K562 (cell line): Measurements from ENCODE around the gene ERCC6L. TPM values are rescaled to one million over a fixed set of nuclear protein-coding genes. Genes with fewer than 3 reads are reported as not detected.

Experiments
- ATAC-seq: fragments of 200-7000 bp; cut with Tn5 transposase; 3 replicates; pipeline ENCODE4 v1.9.1; 2020; ENCODE audit warnings: moderate library complexity
- BruUV-seq: library from RNA; stranded (reverse); fragments of 400-500 nt; replicated peaks from 2 replicates; lab custom pipeline; 2021; lab: Mats Ljungman, UMichigan
- CTCF ChIA-PET: fragments of 300-600 bp; formaldehyde crosslinking; extraction: SDS; loops from one replicate; lab custom pipeline; 2021; ENCODE audit warnings: low intra/inter-chr PET ratio; lab: Yijun Ruan, JAX
- POLR2A ChIA-PET: fragments of 300-600, 350-650 bp; sonication (Branson Sonifier 250); formaldehyde crosslinking; extraction: SDS; loops from one replicate; lab custom pipeline; 2021; ENCODE audit warnings: antibody characterized with exemption, inconsistent platforms; lab: Yijun Ruan, JAX
- DNase-seq, 4 experiments: peaks; one replicate each; pipeline versions ENCODE4 v3.0.0 to v3.0.0-alpha.2; 2011 to 2018; ENCODE audit warnings: low spot score in 3 of 4, mixed read lengths in 3 of 4; ENCODE audit errors: extremely low read depth in 1 of 4
- FAIRE-seq: peaks from 2 replicates; lab custom pipeline; 2011; peaks lifted over from hg19 to GRCh38; lab: Jason Lieb, UNC
- H2AFZ ChIP-seq: 2 replicates; pipeline ENCODE4 v1.6.0; 2011; ENCODE audit warnings: low read depth, low read length, control low read depth, inconsistent platforms
- H3K27ac ChIP-seq: fragments of 200-600 bp; 3 replicates; pipeline ENCODE4 v1.8.0; 2011; ENCODE audit warnings: low read depth, mild to moderate bottlenecking, control low read depth, inconsistent platforms, low read length, moderate library complexity, mixed read lengths; ENCODE audit errors: extremely low read depth
- H3K27me3 ChIP-seq, 2 experiments: fragments of 300-600 bp in 1 of 2; 2 replicates in 1 of 2; 3 replicates in 1 of 2; pipeline versions ENCODE4 v1.6.0 to v1.8.0; 2011; ENCODE audit warnings: inconsistent platforms in 2 of 2, low read length in 2 of 2, mild to moderate bottlenecking in 1 of 2, mixed read lengths in 1 of 2, moderate library complexity in 1 of 2; ENCODE audit not compliant: control insufficient read depth in 2 of 2, insufficient read depth in 2 of 2
- H3K36me3 ChIP-seq: fragments of 300-600 bp; 3 replicates; pipeline ENCODE4 v1.8.0; 2011; ENCODE audit warnings: mild to moderate bottlenecking, low read length, inconsistent platforms; ENCODE audit not compliant: control insufficient read depth, insufficient read depth
- H3K4me1 ChIP-seq, 2 experiments: fragments of 200-600 bp in 1 of 2; replicated peaks in 1 of 2; 2 replicates in 1 of 2; 3 replicates in 1 of 2; pipeline versions ENCODE4 v1.5.1 to v1.8.0; 2011; ENCODE audit warnings: inconsistent platforms in 2 of 2, low read length in 2 of 2, mild to moderate bottlenecking in 1 of 2, mixed read lengths in 1 of 2, moderate library complexity in 1 of 2; ENCODE audit not compliant: control insufficient read depth in 2 of 2, insufficient read depth in 2 of 2
- H3K4me2 ChIP-seq: 2 replicates; pipeline ENCODE4 v1.6.1; 2011; ENCODE audit warnings: low read length, control low read depth, inconsistent platforms, mixed read lengths; ENCODE audit not compliant: insufficient read depth
- H3K4me3 ChIP-seq: fragments of 200-600 bp; sonication (generic), shearing (Covaris generic); 2 replicates; pipeline ENCODE4 v1.5.1; 2016; ENCODE audit warnings: control low read depth, inconsistent platforms
- H3K79me2 ChIP-seq: fragments of 200-600 bp; 3 replicates; pipeline ENCODE4 v1.8.0; 2011; ENCODE audit warnings: low read length, inconsistent platforms; ENCODE audit not compliant: control insufficient read depth, insufficient read depth
- H3K9ac ChIP-seq, 2 experiments: 2 replicates each; pipeline versions ENCODE4 v1.6.0 to v1.6.1; 2011; ENCODE audit warnings: low read depth in 2 of 2, low read length in 2 of 2, control low read depth in 1 of 2, inconsistent platforms in 1 of 2, mild to moderate bottlenecking in 1 of 2, mixed read lengths in 1 of 2; ENCODE audit not compliant: insufficient read depth in 1 of 2
- H3K9me1 ChIP-seq: one replicate; pipeline ENCODE4 v1.6.0; 2011; ENCODE audit warnings: inconsistent platforms, mild to moderate bottlenecking, low read length, moderate library complexity; ENCODE audit not compliant: control insufficient read depth, insufficient read depth
- H3K9me3 ChIP-seq: replicated peaks from 2 replicates; pipeline ENCODE4 v1.5.1; 2011; ENCODE audit warnings: low read depth, low read length, inconsistent platforms; ENCODE audit not compliant: control insufficient read depth, insufficient read depth
- H4K20me1 ChIP-seq: replicated peaks from 2 replicates; pipeline ENCODE4 v1.6.1; 2011; ENCODE audit warnings: low read length, inconsistent platforms, mixed read lengths; ENCODE audit not compliant: control insufficient read depth, insufficient read depth
- ARNT ChIP-seq, 2 experiments: fragments of 450-650 bp; IDR thresholded peaks; 2 replicates each; pipeline ENCODE4 v1.6.1; 2016; ENCODE audit warnings: mild to moderate bottlenecking in 1 of 2
- CXXC5 ChIP-seq: fragments of 250-450 bp; sonication (Bioruptor Pico); IDR thresholded peaks from 2 replicates; pipeline ENCODE4 v1.8.0; 2022; ENCODE audit warnings: inconsistent platforms, mild to moderate bottlenecking, moderate library complexity
- ETV5 ChIP-seq: sonication (generic); formaldehyde crosslinking; IDR thresholded peaks from 2 replicates; pipeline ENCODE4 v1.4.0; 2020; ENCODE audit warnings: low read depth, mild to moderate bottlenecking, missing genetic modification reagents
- FOS ChIP-seq: IDR thresholded peaks from 3 replicates; pipeline ENCODE4 v1.6.1; 2011; ENCODE audit not compliant: insufficient read length; ENCODE audit errors: extremely low read depth
- JUND ChIP-seq, 2 experiments: IDR thresholded peaks; 2 replicates in 1 of 2; 3 replicates in 1 of 2; pipeline ENCODE4 v1.6.1; 2011; ENCODE audit warnings: borderline replicate concordance in 2 of 2, low read depth in 2 of 2, low read length in 2 of 2, improper control_type of control experiment in 1 of 2, missing biosample characterization in 1 of 2, missing genetic modification characterization in 1 of 2, missing genetic modification reagents in 1 of 2
- TCF3 ChIP-seq: sonication (generic); formaldehyde crosslinking; IDR thresholded peaks from 2 replicates; pipeline ENCODE4 v1.4.0; 2020; ENCODE audit warnings: mild to moderate bottlenecking, missing genetic modification reagents
- ZFX ChIP-seq: sonication (generic); formaldehyde crosslinking; IDR thresholded peaks from 2 replicates; pipeline ENCODE4 v1.8.0; 2022; ENCODE audit warnings: mild to moderate bottlenecking, missing genetic modification reagents, moderate library complexity
- ZNF3 ChIP-seq: fragments of 250-450 bp; sonication (Bioruptor Pico); IDR thresholded peaks from 2 replicates; pipeline ENCODE4 v1.5.0; 2021; ENCODE audit warnings: mild to moderate bottlenecking, moderate library complexity
- ZNF41 ChIP-seq: fragments of 250-450 bp; sonication (Bioruptor Pico); conservative IDR thresholded peaks from 2 replicates; pipeline ENCODE4 v1.4.0; 2020; ENCODE audit warnings: mild to moderate bottlenecking
- ZNF551 ChIP-seq: fragments of 250-450 bp; sonication (Bioruptor Pico); IDR thresholded peaks from 2 replicates; pipeline ENCODE4 v1.5.0; 2021; ENCODE audit warnings: mild to moderate bottlenecking, moderate library complexity
- ZNF75A ChIP-seq: fragments of 450-650 bp; formaldehyde crosslinking; IDR thresholded peaks from 2 replicates; pipeline ENCODE4 v1.4.0; 2020; ENCODE audit warnings: mild to moderate bottlenecking
- ZNF785 ChIP-seq: fragments of 250-450 bp; sonication (Bioruptor Pico); IDR thresholded peaks from 2 replicates; pipeline ENCODE4 v1.4.0; 2020; ENCODE audit warnings: mild to moderate bottlenecking
- WGBS: fragments of 100-300 bp; shearing (Covaris generic); methylation state at CpG from one replicate; pipeline ENCODE4 v1.1.6; 2016; ENCODE audit warnings: low coverage, mixed read lengths; ENCODE audit not compliant: insufficient coverage; ENCODE audit errors: missing lambda C conversion rate; 5-methylcytosine and 5-hydroxymethylcytosine counted together
- in situ Hi-C: fragments of 300-500 bp; cut with MboI; formaldehyde crosslinking; loops from 4 replicates; pipeline ENCODE4 v1.15.0; 2018; ENCODE audit warnings: inconsistent platforms, mixed read lengths
- intact Hi-C: fragments of 100-400 bp; cut with micrococcal nuclease; formaldehyde crosslinking; loops from 2 replicates; pipeline ENCODE4 v1.14.2; 2022
- polyA plus RNA-seq, 8 experiments: library from polyadenylated mRNA; depleted of rRNA in 4 of 8; stranded (reverse) in 5 of 8; unstranded in 3 of 8; fragments of >200 nt; fragmentation: Nextera tagmentation in 2 of 8; fragmentation: Illumina TruSeq in 1 of 8; extraction: Ambion mirVana in 2 of 8; extraction: Trizol in 1 of 8; gene quantifications; 2 replicates each; pipeline versions ENCODE4 v1.2.1 to v1.2.3, GENCODE V29; 2011 to 2014; ENCODE audit warnings: inconsistent platforms in 1 of 8, missing spikeins in 1 of 8
- total RNA-seq, 7 experiments: library from RNA; depleted of rRNA in 6 of 7; stranded (reverse); fragments of >200 nt in 6 of 7; fragmentation: Illumina TruSeq in 2 of 7; extraction: Trizol in 2 of 7; gene quantifications; 2 replicates each; pipeline versions ENCODE4 v1.2.1 to v1.2.3, GENCODE V29; 2011 to 2021; ENCODE audit warnings: low replicate concordance in 1 of 7
- TF ChIP-seq, protein P1 (sequence below): fragments of 250-450 bp; sonication (Bioruptor Pico); IDR thresholded peaks from 2 replicates; pipeline ENCODE4 v1.8.0; 2022; ENCODE audit warnings: inconsistent platforms, mild to moderate bottlenecking, moderate library complexity, borderline replicate concordance
- TF ChIP-seq, protein P2 (sequence below): sonication (generic); formaldehyde crosslinking; IDR thresholded peaks from 2 replicates; pipeline ENCODE4 v1.8.1; 2023; ENCODE audit warnings: mild to moderate bottlenecking, missing genetic modification reagents
- TF ChIP-seq, protein P3 (sequence below): fragments of 450-650 bp; IDR thresholded peaks from 2 replicates; pipeline ENCODE4 v1.6.1; 2016; ENCODE audit warnings: borderline replicate concordance

Gene ERCC6L
- total and polyA plus RNA-seq, 9 of the 15 experiments (the other 6 are each of a cell fraction or from before 2014, with no cell fraction given): 6.4 to 17.4 (median 11.9) TPM

DNA sequence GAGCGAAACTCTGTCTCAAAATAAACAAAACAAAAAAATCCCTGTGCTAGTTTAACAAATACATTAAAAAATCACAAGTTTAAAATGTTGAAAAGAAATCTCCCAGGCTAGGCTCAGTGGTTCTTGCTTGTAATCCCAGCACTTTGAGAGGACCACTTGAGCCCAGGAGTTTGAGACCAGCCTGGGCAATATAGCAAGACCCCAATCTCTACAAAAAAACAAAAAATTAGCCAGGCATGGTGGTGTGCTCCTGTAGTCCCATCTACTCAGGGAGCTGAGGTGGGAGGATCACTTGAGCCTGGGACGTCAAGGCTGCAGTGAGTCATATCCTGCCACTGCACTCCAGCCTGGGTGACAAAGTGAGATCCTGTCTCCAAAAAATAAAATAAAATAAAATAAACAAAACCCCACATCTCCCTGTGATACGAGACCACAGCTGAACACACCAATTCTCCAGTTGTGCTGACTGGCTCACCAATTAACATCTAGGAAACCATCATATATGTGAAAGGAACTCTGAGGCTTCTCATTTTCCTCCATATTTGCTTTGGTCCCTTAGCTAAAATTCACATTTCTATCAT lies 30.9 kb upstream of the ERCC6L start:
- DNase-seq (peak in 1 of 4 experiments; percentile 34), ATAC-seq (peak; percentile 45), FAIRE-seq (peak; percentile 40)
- CTCF ChIA-PET: no interaction called here
- no TSS peak for BruUV-seq
- Histone ChIP-seq H3K9me1 (no peaks in the 10 kb centered on the region), H3K4me2 (no peak overlapping the region), H3K36me3 (peaks cover 74% of the 10 kb centered on the region), H3K9ac (no peak overlapping the region), H3K4me3 (no peak overlapping the region), H2AFZ (no peak overlapping the region), H3K27ac (peak overlapping the region; percentile 39), H3K4me1 (peaks cover 0 to 7% of the 10 kb centered on the region in 2 experiments; a peak in 2 of 5 replicates), H3K79me2 (peaks cover 21% of the 10 kb centered on the region), H4K20me1 (peaks cover 6% of the 10 kb centered on the region; the same call in 1 of the 2 replicates), H3K9me3 (no peaks in the 10 kb centered on the region), H3K27me3 (no peaks in the 10 kb centered on the region)
- in situ Hi-C loops (no loop called here), intact Hi-C loops (no loop called here)
- POLR2A ChIA-PET: interaction anchor here (0.9 to 3.4 kb wide), 4 partner anchors 7 to 258 kb away, joined by 4 to 34 read pairs (median 6); partner anchors contain the start of gene RPS4X
- WGBS: 58% methylated on average over 3 of the region's 3 CpGs
- TF ChIP-seq, protein P1, sequence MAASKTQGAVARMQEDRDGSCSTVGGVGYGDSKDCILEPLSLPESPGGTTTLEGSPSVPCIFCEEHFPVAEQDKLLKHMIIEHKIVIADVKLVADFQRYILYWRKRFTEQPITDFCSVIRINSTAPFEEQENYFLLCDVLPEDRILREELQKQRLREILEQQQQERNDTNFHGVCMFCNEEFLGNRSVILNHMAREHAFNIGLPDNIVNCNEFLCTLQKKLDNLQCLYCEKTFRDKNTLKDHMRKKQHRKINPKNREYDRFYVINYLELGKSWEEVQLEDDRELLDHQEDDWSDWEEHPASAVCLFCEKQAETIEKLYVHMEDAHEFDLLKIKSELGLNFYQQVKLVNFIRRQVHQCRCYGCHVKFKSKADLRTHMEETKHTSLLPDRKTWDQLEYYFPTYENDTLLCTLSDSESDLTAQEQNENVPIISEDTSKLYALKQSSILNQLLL: no peak
- TF ChIP-seq, protein P2, sequence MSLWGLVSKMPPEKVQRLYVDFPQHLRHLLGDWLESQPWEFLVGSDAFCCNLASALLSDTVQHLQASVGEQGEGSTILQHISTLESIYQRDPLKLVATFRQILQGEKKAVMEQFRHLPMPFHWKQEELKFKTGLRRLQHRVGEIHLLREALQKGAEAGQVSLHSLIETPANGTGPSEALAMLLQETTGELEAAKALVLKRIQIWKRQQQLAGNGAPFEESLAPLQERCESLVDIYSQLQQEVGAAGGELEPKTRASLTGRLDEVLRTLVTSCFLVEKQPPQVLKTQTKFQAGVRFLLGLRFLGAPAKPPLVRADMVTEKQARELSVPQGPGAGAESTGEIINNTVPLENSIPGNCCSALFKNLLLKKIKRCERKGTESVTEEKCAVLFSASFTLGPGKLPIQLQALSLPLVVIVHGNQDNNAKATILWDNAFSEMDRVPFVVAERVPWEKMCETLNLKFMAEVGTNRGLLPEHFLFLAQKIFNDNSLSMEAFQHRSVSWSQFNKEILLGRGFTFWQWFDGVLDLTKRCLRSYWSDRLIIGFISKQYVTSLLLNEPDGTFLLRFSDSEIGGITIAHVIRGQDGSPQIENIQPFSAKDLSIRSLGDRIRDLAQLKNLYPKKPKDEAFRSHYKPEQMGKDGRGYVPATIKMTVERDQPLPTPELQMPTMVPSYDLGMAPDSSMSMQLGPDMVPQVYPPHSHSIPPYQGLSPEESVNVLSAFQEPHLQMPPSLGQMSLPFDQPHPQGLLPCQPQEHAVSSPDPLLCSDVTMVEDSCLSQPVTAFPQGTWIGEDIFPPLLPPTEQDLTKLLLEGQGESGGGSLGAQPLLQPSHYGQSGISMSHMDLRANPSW (CRISPR knock-in tag): no peak
- TF ChIP-seq ZNF551 (CRISPR knock-in tag) (no peak), FOS (no peak), ZNF75A (CRISPR knock-in tag) (no peak), ARNT (IDR thresholded peaks at IDR 0.05) (no peak), ZFX (no peak), TCF3 (no peak), ETV5 (CRISPR knock-in tag) (0 out of 2 replicates have a peak, but pooled peaks have one; percentile 34), ZNF41 (no peak), ZNF785 (CRISPR knock-in tag) (no peak), ZNF3 (CRISPR knock-in tag) (no peak), CXXC5 (CRISPR knock-in tag) (no peak), JUND (IDR thresholded peaks at IDR 0.05; ENCODE audit: borderline replicate concordance, low read depth, low read length) (peak; percentile 64), JUND (tag; IDR thresholded peaks at IDR 0.05; ENCODE audit: borderline replicate concordance, low read depth, low read length) (no peak)
- TF ChIP-seq, protein P3, sequence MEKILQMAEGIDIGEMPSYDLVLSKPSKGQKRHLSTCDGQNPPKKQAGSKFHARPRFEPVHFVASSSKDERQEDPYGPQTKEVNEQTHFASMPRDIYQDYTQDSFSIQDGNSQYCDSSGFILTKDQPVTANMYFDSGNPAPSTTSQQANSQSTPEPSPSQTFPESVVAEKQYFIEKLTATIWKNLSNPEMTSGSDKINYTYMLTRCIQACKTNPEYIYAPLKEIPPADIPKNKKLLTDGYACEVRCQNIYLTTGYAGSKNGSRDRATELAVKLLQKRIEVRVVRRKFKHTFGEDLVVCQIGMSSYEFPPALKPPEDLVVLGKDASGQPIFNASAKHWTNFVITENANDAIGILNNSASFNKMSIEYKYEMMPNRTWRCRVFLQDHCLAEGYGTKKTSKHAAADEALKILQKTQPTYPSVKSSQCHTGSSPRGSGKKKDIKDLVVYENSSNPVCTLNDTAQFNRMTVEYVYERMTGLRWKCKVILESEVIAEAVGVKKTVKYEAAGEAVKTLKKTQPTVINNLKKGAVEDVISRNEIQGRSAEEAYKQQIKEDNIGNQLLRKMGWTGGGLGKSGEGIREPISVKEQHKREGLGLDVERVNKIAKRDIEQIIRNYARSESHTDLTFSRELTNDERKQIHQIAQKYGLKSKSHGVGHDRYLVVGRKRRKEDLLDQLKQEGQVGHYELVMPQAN: no peak
